Measurements from ENCODE around the gene CDC42EP2.

DNA sequence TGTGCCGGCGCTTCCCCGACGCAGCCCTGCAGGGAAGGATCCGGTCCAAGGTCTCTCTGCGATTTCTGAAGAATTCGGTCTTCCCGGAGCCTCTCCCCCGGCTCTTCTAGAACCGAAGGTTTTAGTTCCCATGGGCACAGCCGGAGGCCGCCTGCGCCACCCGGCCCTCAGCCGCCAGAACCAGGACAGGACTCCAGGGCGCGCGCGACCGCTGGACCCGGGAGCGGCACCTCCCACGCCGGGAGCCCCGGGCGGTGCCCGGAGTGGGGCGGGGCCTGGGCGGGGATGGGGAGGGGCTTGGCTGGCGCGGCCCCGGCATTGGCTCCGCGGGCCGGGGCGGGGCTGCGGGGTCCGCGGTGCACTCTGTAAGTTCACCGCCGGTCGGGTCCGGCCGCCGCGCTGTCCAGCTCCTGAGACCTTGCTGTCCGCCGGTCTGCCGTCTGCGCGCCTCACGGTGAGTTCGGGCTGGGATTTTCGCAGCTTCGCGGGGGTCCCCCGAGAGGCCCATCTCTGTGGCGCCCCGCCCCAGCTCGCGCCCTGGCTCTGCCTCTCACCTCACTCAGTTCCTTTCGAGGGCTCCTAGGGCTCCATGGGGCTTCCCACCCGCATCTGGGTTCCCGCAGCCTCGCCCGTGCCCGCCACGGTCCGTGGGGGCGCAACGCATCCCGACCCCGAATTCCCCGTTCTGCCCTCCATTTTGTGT, at the start of gene CDC42EP2:
- TF ChIP-seq MTF2 (CRISPR knock-in tag; IDR thresholded peaks at IDR 0.05; ENCODE audit: borderline replicate concordance) = no peak
- 0 out of 2 replicates have a peak, but pooled peaks have one; percentile 40 for TF ChIP-seq ZSCAN20 (CRISPR knock-in tag; IDR thresholded peaks at IDR 0.05; ENCODE audit: borderline replicate concordance)
- peak; percentile 85 for TF ChIP-seq TAF1 (CRISPR knock-in tag; IDR thresholded peaks at IDR 0.05)
- no peak for TF ChIP-seq ZMYM4 (CRISPR knock-in tag; IDR thresholded peaks at IDR 0.05)
- peak; percentile 75; the same call in 1 of the 2 replicates for TF ChIP-seq YEATS4 (CRISPR knock-in tag; IDR thresholded peaks at IDR 0.05; ENCODE audit: borderline replicate concordance)
- peak; percentile 58 to 95 for TF ChIP-seq POLR2A (IDR thresholded peaks at IDR 0.05; ENCODE audit: insufficient read depth in 1 of 2, low read depth in 2 of 2, low read length in 2 of 2)
- TF ChIP-seq PAF1 (CRISPR knock-in tag; IDR thresholded peaks at IDR 0.05) = no peak
- no peak for TF ChIP-seq ZSCAN31 (CRISPR knock-in tag; IDR thresholded peaks at IDR 0.05; ENCODE audit: low read depth)
- TF ChIP-seq, protein P1, sequence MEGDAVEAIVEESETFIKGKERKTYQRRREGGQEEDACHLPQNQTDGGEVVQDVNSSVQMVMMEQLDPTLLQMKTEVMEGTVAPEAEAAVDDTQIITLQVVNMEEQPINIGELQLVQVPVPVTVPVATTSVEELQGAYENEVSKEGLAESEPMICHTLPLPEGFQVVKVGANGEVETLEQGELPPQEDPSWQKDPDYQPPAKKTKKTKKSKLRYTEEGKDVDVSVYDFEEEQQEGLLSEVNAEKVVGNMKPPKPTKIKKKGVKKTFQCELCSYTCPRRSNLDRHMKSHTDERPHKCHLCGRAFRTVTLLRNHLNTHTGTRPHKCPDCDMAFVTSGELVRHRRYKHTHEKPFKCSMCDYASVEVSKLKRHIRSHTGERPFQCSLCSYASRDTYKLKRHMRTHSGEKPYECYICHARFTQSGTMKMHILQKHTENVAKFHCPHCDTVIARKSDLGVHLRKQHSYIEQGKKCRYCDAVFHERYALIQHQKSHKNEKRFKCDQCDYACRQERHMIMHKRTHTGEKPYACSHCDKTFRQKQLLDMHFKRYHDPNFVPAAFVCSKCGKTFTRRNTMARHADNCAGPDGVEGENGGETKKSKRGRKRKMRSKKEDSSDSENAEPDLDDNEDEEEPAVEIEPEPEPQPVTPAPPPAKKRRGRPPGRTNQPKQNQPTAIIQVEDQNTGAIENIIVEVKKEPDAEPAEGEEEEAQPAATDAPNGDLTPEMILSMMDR (CRISPR knock-in tag; IDR thresholded peaks at IDR 0.05) = no peak
- no peak for TF ChIP-seq SMARCC2 (IDR thresholded peaks at IDR 0.05)
- TF ChIP-seq GATAD2A (CRISPR knock-in tag; IDR thresholded peaks at IDR 0.05) = no peak
- no peak for TF ChIP-seq MBNL3 (CRISPR knock-in tag; conservative IDR thresholded peaks at IDR 0.05)
- no peak for TF ChIP-seq SMC3 (IDR thresholded peaks at IDR 0.05; ENCODE audit: low read length)
